SK-N-MC (cell line): Measurements from ENCODE around the gene SAMD9L.

Source experiments
- DNase-seq: peaks from one replicate; pipeline ENCODE4 v3.0.0-alpha.2; 2011; ENCODE audit warnings: low read depth, low spot score
- H3K27ac ChIP-seq: fragments of 200-600 bp; sonication (generic); 2 replicates; pipeline ENCODE4 v1.5.1; 2016; ENCODE audit warnings: mixed run types
- H3K36me3 ChIP-seq: fragments of 200-600 bp; sonication (generic); 2 replicates; pipeline ENCODE4 v1.6.1; 2017; ENCODE audit warnings: antibody characterized with exemption, low read length, mixed read lengths; ENCODE audit not compliant: insufficient read depth
- H3K4me3 ChIP-seq: fragments of 200-600 bp; sonication (generic); 2 replicates; pipeline ENCODE4 v1.5.1; 2016
- H3K9ac ChIP-seq: fragments of 200-600 bp; sonication (generic); 2 replicates; pipeline ENCODE4 v1.8.0; 2017; ENCODE audit warnings: mixed run types, mixed read lengths; ENCODE audit not compliant: insufficient read length
- H3K9me3 ChIP-seq: fragments of 200-600 bp; sonication (generic); 2 replicates; pipeline ENCODE4 v1.6.1; 2017; ENCODE audit warnings: low read depth, mild to moderate bottlenecking, antibody characterized with exemption, low read length, moderate library complexity, mixed read lengths
- EZH2 ChIP-seq: fragments of 200-600 bp; sonication (generic); IDR thresholded peaks from one replicate; pipeline ENCODE4 v1.6.1; 2017; ENCODE audit warnings: antibody characterized with exemption
- FOXP2 ChIP-seq: optimal IDR thresholded peaks from 2 replicates; pipeline ENCODE3; 2011; ENCODE audit warnings: mild to moderate bottlenecking, moderate library complexity; ENCODE audit not compliant: insufficient read depth; ENCODE audit errors: extremely low read length, control extremely low read depth
- POLR2AphosphoS5 ChIP-seq: IDR thresholded peaks from 2 replicates; pipeline ENCODE4 v1.6.1; 2012; ENCODE audit warnings: mild to moderate bottlenecking, low read depth, low read length, borderline replicate concordance

The SAMD9L gene

DNA sequence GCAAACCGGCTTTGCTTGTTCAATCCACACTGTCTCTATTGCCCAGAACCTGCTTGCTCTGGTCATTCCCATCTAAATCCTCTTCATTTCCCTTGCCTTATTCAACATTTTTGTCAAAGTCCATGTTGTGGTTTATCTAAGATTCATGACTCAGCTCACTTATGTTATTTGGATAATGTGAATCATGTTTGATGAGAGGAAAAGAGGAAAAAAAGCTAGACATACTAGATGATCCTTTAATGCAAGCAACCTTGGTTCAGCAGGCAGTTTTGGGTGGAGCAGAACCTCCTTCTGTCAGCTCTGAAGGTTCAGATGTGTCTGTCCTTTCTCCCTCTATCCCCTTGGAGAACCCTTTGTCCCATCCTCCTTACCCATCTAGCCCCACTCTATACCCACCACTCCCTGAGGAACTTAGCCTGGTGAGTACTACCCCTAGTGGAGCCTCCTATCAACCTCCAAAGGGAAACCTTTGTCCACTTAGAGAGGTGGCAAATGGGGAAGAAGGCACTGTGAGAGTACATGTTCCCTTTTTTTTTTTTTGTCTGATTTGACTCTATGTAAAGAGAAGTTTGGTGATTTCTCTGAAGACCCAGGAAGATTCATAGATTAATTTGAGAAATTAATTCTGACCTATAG, 2.1 kb upstream of the SAMD9L start:
- Histone ChIP-seq H3K36me3 (no peaks in the 10 kb centered on the region), H3K27ac (no peak overlapping the region), H3K9ac (no peak overlapping the region), H3K9me3 (no peaks in the 10 kb centered on the region), H3K4me3 (no peak overlapping the region)
- TF ChIP-seq EZH2 (no peak), FOXP2 (no peak), POLR2AphosphoS5 (no peak)
- no peak for DNase-seq

GRCh38 chr7:93148727-93149126, 542 bp upstream of the SAMD9L start:
- H3K27ac ChIP-seq = no peak overlapping the region
- no peaks in the 10 kb centered on the region for H3K36me3 ChIP-seq
- H3K4me3 ChIP-seq = no peak overlapping the region

DNA sequence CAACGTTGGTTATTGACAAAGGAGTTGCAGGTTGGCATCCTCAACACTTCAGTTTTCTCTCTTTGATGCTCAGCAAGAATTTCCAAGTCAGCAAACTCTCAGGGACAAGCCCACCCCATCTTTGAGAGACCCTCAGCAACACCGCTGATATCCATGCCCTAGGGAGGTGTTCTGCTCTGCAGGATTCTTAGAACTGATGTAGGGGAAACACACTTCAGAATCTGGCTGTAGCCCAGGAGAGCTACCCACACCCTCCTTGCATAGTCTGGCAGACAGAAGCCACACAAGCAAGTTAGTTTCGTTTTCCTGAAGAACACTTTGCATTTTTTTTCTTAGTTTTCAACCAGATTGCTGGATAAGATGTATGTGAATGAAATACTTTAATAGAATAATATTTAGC, 822 bp downstream of the SAMD9L start:
- no peak for DNase-seq
- Histone ChIP-seq H3K9ac (peak overlapping the region; percentile 52), H3K9me3 (no peaks in the 10 kb centered on the region), H3K36me3 (no peaks in the 10 kb centered on the region), H3K4me3 (peak overlapping the region; percentile 71), H3K27ac (no peak overlapping the region)
- TF ChIP-seq FOXP2 (no peak), POLR2AphosphoS5 (no peak), EZH2 (no peak)

More at GRCh38 chr7:93148727-93149126, 542 bp upstream of the SAMD9L start:
- DNase-seq = no peak
- Histone ChIP-seq H3K9me3 (no peaks in the 10 kb centered on the region), H3K9ac (no peak overlapping the region)
- TF ChIP-seq POLR2AphosphoS5 (no peak), FOXP2 (no peak)

DNA sequence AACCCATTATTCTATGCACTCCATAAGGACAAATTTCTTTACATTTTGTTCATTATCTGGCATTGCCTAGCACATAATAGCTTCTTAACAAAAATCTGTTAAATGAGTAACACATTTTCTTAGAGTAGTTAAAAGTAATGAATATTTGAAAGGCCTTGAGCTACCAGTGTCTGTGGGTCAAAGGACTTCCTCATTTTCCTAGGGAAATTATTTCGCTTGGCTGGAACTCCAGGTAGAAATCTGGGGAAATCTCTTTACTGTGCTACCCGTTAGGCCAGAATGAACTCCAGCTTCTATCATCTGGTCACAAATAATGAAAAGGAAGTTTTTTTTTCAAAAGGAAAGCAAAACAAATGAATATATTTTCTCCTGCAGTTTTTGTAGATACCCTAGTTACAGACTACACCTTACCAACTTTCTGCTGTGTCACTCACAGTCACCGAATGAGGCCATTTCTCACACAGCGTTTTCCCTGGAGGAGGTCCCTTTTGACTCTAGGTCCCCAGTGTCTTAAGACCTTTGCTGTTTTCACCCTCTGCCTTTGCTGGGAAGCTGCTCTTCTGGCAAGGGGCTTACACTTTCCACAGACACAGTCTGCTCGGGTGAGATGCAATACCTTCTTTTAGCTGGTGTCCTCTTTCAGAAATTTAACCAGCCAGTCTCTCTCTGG, 1.6 kb downstream of the SAMD9L start:
- Histone ChIP-seq H3K27ac (no peak overlapping the region), H3K4me3 (no peak overlapping the region), H3K9me3 (no peaks in the 10 kb centered on the region), H3K9ac (no peak overlapping the region), H3K36me3 (no peaks in the 10 kb centered on the region)
- TF ChIP-seq FOXP2 (no peak), EZH2 (no peak), POLR2AphosphoS5 (no peak)
- DNase-seq = no peak

- no peak overlapping the region for H3K27ac ChIP-seq
- no peaks in the 10 kb centered on the region for H3K36me3 ChIP-seq
- H3K4me3 ChIP-seq = no peak overlapping the region
- TF ChIP-seq POLR2AphosphoS5 = no peak
- no peak for TF ChIP-seq FOXP2
- no peak for TF ChIP-seq EZH2
- no peaks in the 10 kb centered on the region for H3K9me3 ChIP-seq
- no peak for DNase-seq
- H3K9ac ChIP-seq = no peak overlapping the region
These were observed 2.1 kb downstream of the SAMD9L start for GRCh38 chr7:93146036-93146435.

DNA sequence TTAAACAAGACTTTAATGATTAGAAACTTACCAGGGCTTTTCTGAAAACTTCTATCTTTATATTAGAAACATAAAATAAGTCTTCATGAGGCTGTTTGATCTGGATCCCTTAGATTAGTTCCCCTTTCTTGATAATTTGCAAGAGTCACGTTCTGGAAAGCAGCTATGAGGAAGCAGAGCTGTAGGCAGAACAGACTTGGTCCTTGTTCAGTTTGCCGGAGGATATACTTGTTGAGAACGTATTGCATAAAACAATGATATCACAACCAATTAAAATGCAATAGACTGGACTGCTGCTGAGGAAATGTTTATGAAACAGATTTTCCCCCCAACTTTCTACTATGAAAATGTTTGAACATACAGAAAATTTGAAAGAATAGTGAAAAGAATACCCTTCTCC, 2.8 kb downstream of the SAMD9L start:
- no peak overlapping the region for H3K9ac ChIP-seq
- H3K4me3 ChIP-seq = no peak overlapping the region
- DNase-seq = no peak
- H3K27ac ChIP-seq = no peak overlapping the region
- TF ChIP-seq FOXP2 (no peak), EZH2 (no peak), POLR2AphosphoS5 (no peak)
- no peaks in the 10 kb centered on the region for H3K9me3 ChIP-seq
- H3K36me3 ChIP-seq = no peaks in the 10 kb centered on the region

GRCh38 chr7:93142127-93142526, 6.1 kb downstream of the SAMD9L start:
- DNase-seq = no peak
- TF ChIP-seq FOXP2 = no peak
- TF ChIP-seq EZH2 = no peak
- Histone ChIP-seq H3K9me3 (no peaks in the 10 kb centered on the region), H3K36me3 (no peaks in the 10 kb centered on the region), H3K4me3 (no peak overlapping the region), H3K27ac (no peak overlapping the region), H3K9ac (no peak overlapping the region)

- no peak for TF ChIP-seq POLR2AphosphoS5
- TF ChIP-seq FOXP2 = no peak
- TF ChIP-seq EZH2 = no peak
- DNase-seq = no peak
- Histone ChIP-seq H3K9me3 (no peaks in the 10 kb centered on the region), H3K9ac (no peak overlapping the region), H3K4me3 (no peak overlapping the region), H3K36me3 (no peaks in the 10 kb centered on the region), H3K27ac (no peak overlapping the region)
These were observed 7.5 kb downstream of the SAMD9L start for GRCh38 chr7:93140582-93141191.
